ENCODE results near the gene SLC25A38. TPM values are rescaled to one million over a fixed set of nuclear protein-coding genes. Genes with fewer than 3 reads are reported as not detected.

The SLC25A38 gene
- polyA plus RNA-seq, 1 donor from 2014 or later, result 32.5 TPM

DNA sequence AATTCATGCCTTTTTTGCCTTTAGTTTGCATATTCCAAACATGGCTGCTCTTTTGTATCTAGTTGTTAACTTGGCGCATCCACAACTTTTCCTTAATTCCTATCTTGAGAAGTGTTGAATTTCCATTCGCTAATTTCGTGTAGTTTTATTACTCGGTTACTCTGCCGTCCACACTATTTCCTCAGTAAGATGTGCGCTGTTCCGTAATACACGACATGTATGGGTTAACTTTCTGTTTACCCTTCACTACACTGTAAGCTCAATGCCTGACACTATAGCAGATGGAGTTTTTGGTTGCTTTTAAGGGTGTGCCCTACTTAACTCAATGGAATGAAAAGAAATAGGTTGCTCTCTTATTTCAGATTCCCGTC, 24.1 kb downstream of the SLC25A38 start:
- H3K36me3 ChIP-seq (ENCODE audit: insufficient read depth, low read length), result no peaks in the 10 kb centered on the region

GRCh38 chr3:39407773-39408492, 24.8 kb downstream of the SLC25A38 start:
- Histone ChIP-seq H3K9ac (ENCODE audit: low read length) (peak overlapping the region; percentile 80), H3K27me3 (ENCODE audit: insufficient read depth, low read depth, low read length) (no peaks in the 10 kb centered on the region), H3K4me3 (ENCODE audit: low read length) (peak overlapping the region; percentile 87), H3K27ac (ENCODE audit: low read length) (no peak overlapping the region), H3K4me2 (ENCODE audit: low read length) (peak overlapping the region; percentile 81), H3K36me3 (ENCODE audit: insufficient read depth, low read length) (no peaks in the 10 kb centered on the region), H3F3A (ENCODE audit: insufficient read depth, low read length, poor library complexity, severe bottlenecking) (no peaks in the 10 kb centered on the region), H3K79me2 (replicated peaks; ENCODE audit: insufficient read depth, low read length) (peaks cover 23% of the 10 kb centered on the region), H3K9me2 (ENCODE audit: insufficient read depth, low read length) (no peaks in the 10 kb centered on the region), H3K9me3 (ENCODE audit: low read length) (no peaks in the 10 kb centered on the region), H4K20me1 (ENCODE audit: insufficient read depth) (no peaks in the 10 kb centered on the region), H2AFZ (ENCODE audit: low read depth, low read length) (no peak overlapping the region)
- no peak for TF ChIP-seq CTCF (IDR thresholded peaks at IDR 0.05; ENCODE audit: poor library complexity, severe bottlenecking)
- no peak for TF ChIP-seq EZH2 (IDR thresholded peaks at IDR 0.05; ENCODE audit: borderline replicate concordance, insufficient read depth, low read length, poor library complexity, severe bottlenecking)
- TF ChIP-seq MXI1 (conservative IDR thresholded peaks at IDR 0.05; ENCODE audit: poor library complexity, severe bottlenecking), result no peak
- no peak for TF ChIP-seq TAF1 (IDR thresholded peaks at IDR 0.05; ENCODE audit: low read depth)
- TF ChIP-seq SMC3 (conservative IDR thresholded peaks at IDR 0.05; ENCODE audit: poor library complexity), result no peak
- TF ChIP-seq, protein P1, sequence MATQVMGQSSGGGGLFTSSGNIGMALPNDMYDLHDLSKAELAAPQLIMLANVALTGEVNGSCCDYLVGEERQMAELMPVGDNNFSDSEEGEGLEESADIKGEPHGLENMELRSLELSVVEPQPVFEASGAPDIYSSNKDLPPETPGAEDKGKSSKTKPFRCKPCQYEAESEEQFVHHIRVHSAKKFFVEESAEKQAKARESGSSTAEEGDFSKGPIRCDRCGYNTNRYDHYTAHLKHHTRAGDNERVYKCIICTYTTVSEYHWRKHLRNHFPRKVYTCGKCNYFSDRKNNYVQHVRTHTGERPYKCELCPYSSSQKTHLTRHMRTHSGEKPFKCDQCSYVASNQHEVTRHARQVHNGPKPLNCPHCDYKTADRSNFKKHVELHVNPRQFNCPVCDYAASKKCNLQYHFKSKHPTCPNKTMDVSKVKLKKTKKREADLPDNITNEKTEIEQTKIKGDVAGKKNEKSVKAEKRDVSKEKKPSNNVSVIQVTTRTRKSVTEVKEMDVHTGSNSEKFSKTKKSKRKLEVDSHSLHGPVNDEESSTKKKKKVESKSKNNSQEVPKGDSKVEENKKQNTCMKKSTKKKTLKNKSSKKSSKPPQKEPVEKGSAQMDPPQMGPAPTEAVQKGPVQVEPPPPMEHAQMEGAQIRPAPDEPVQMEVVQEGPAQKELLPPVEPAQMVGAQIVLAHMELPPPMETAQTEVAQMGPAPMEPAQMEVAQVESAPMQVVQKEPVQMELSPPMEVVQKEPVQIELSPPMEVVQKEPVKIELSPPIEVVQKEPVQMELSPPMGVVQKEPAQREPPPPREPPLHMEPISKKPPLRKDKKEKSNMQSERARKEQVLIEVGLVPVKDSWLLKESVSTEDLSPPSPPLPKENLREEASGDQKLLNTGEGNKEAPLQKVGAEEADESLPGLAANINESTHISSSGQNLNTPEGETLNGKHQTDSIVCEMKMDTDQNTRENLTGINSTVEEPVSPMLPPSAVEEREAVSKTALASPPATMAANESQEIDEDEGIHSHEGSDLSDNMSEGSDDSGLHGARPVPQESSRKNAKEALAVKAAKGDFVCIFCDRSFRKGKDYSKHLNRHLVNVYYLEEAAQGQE (IDR thresholded peaks at IDR 0.05; ENCODE audit: borderline replicate concordance), result no peak
- no peak for TF ChIP-seq RAD21 (conservative IDR thresholded peaks at IDR 0.05)
- TF ChIP-seq POLR2AphosphoS5 (IDR thresholded peaks at IDR 0.05), result no peak

More for the DNA sequence above, 24.1 kb downstream of the SLC25A38 start:
- Histone ChIP-seq H3K9ac (ENCODE audit: low read length) (peak overlapping the region; percentile 80), H3K4me2 (ENCODE audit: low read length) (peak overlapping the region; percentile 81), H3K9me2 (ENCODE audit: insufficient read depth, low read length) (no peaks in the 10 kb centered on the region), H4K20me1 (ENCODE audit: insufficient read depth) (no peaks in the 10 kb centered on the region), H2AFZ (ENCODE audit: low read depth, low read length) (peak overlapping the region; percentile 40), H3K79me2 (replicated peaks; ENCODE audit: insufficient read depth, low read length) (peaks cover 23% of the 10 kb centered on the region), H3K27ac (ENCODE audit: low read length) (peak overlapping the region; percentile 82), H3F3A (ENCODE audit: insufficient read depth, low read length, poor library complexity, severe bottlenecking) (no peaks in the 10 kb centered on the region), H3K27me3 (ENCODE audit: insufficient read depth, low read depth, low read length) (no peaks in the 10 kb centered on the region), H3K9me3 (ENCODE audit: low read length) (no peaks in the 10 kb centered on the region), H3K4me3 (ENCODE audit: low read length) (peak overlapping the region; percentile 87)
- TF ChIP-seq TAF1 (IDR thresholded peaks at IDR 0.05; ENCODE audit: low read depth), result no peak
- no peak for TF ChIP-seq SMC3 (conservative IDR thresholded peaks at IDR 0.05; ENCODE audit: poor library complexity)
- TF ChIP-seq POLR2AphosphoS5 (IDR thresholded peaks at IDR 0.05), result no peak
- no peak for TF ChIP-seq EZH2 (IDR thresholded peaks at IDR 0.05; ENCODE audit: borderline replicate concordance, insufficient read depth, low read length, poor library complexity, severe bottlenecking)
- no peak for TF ChIP-seq MXI1 (conservative IDR thresholded peaks at IDR 0.05; ENCODE audit: poor library complexity, severe bottlenecking)
- no peak for TF ChIP-seq EP300 (conservative IDR thresholded peaks at IDR 0.05; ENCODE audit: poor library complexity, severe bottlenecking)
- no peak for TF ChIP-seq CTCF (IDR thresholded peaks at IDR 0.05; ENCODE audit: poor library complexity, severe bottlenecking)
- TF ChIP-seq, protein P1 (IDR thresholded peaks at IDR 0.05; ENCODE audit: borderline replicate concordance), result no peak
- no peak for TF ChIP-seq RAD21 (conservative IDR thresholded peaks at IDR 0.05)

Data from neural cell (in vitro differentiated cells).